ENCODE measurements around the gene PWP2. TPM values are rescaled to one million over a fixed set of nuclear protein-coding genes. Genes with fewer than 3 reads are reported as not detected.
A peak's percentile ranks its signal among the peaks of the same experiment; 100 is the strongest.
"Not testable (repeated sequence)": the region's sequence is repeated elsewhere in the genome, so short reads cannot be mapped to it uniquely, and the experiment has no call there.

Gene PWP2
- total and polyA plus RNA-seq, 2 donors = 2.2 to 12.7 TPM

DNA sequence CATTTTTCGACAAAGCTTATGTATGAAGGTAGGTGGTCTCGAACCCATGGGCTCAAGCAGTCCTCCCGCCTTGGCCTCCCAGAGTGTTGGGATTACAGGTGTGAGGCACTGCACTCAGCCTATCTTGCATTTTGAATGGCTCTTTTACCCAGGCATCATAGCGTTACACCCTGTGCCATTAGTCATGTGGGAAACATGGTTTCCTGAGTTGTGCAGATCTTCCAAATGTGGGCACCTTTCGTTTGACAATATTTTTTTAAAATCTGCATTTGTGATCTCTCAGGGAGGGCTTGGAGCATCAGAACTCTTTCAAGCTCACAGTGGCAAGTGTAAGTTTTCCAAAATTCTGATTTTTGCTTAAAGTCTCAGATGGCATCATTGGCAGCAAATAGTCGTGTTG is 8.7 kb upstream of the PWP2 start:
- not testable (repeated sequence) for H3K27ac ChIP-seq (ENCODE audit: low read depth in 1 of 2, low read length in 1 of 2); H3K4me1 ChIP-seq (ENCODE audit: control insufficient read depth in 2 of 2, insufficient read depth in 2 of 2, low read length in 2 of 2); H3K27me3 ChIP-seq (ENCODE audit: control insufficient read depth in 2 of 2, insufficient read depth in 1 of 2, low read length in 1 of 2); H3K9me3 ChIP-seq (ENCODE audit: control insufficient read depth in 2 of 2, insufficient read depth in 1 of 2, low read length in 1 of 2); H3K4me3 ChIP-seq (ENCODE audit: low read length in 2 of 2); DNase-seq (ENCODE audit: low read depth in 6 of 9, low spot score in 9 of 9)
- WGBS = no CpG with 5 or more reads among the region's 6 CpGs
- H3K36me3 ChIP-seq (ENCODE audit: control insufficient read depth in 2 of 2, insufficient read depth in 2 of 2, low read length in 1 of 2) = peaks cover 9 to 18% of the 10 kb centered on the region in 2 donors

DNA sequence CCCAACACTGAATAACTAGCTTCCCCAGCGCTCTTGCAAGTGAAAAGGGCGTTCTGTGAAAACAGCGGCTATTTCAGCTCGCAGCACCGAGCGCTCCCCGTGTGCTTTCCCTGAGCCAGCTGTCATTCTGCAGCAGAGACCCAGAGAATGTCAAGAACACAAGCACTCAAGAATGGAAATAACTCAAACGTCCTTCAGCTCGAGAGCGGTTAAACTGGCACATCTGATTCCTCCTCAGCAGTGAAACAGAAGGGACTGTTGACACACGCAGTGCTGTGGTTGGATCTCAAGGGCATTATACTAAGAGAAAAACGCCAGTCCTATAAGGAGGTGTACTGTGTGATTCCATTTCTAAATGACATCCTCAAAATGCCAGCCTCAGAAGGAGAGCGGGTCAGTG is 8.2 kb upstream of the PWP2 start:
- H3K4me3 ChIP-seq (ENCODE audit: low read length in 2 of 2); H3K27me3 ChIP-seq (ENCODE audit: control insufficient read depth in 2 of 2, insufficient read depth in 1 of 2, low read length in 1 of 2); DNase-seq (ENCODE audit: low read depth in 6 of 9, low spot score in 9 of 9); H3K27ac ChIP-seq (ENCODE audit: low read depth in 1 of 2, low read length in 1 of 2); H3K4me1 ChIP-seq (ENCODE audit: control insufficient read depth in 2 of 2, insufficient read depth in 2 of 2, low read length in 2 of 2); H3K9me3 ChIP-seq (ENCODE audit: control insufficient read depth in 2 of 2, insufficient read depth in 1 of 2, low read length in 1 of 2): not testable (repeated sequence)
- WGBS = no CpG with 5 or more reads among the region's 13 CpGs
- H3K36me3 ChIP-seq (ENCODE audit: control insufficient read depth in 2 of 2, insufficient read depth in 2 of 2, low read length in 1 of 2) = peaks cover 5 to 14% of the 10 kb centered on the region in 2 donors

DNA sequence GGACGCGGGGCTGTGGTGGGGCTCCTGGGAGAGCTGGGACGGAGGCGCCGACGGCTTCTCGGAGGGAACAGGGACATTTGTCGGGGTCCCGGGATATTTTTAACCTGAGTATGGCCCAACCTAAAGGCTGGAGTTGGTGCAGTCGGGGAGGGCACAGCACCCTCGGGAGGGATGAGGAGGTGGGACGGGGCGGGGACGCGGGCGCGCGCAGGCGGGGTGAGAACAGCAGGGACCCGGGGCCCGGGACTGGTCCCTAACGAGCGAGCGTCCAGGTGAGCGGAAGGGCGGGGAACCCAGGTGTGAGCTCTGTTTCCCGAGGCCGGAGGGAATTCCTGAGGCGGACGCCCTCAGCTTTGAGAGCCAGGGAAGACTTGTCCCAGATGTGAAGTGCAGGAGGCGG is 390 bp downstream of the PWP2 start:
- H3K4me3 ChIP-seq (ENCODE audit: low read length in 2 of 2) = peak overlapping the region in 1 of 2 donors; percentile 30
- H3K27me3 ChIP-seq (ENCODE audit: control insufficient read depth in 2 of 2, insufficient read depth in 1 of 2, low read length in 1 of 2); H3K4me1 ChIP-seq (ENCODE audit: control insufficient read depth in 2 of 2, insufficient read depth in 2 of 2, low read length in 2 of 2); H3K9me3 ChIP-seq (ENCODE audit: control insufficient read depth in 2 of 2, insufficient read depth in 1 of 2, low read length in 1 of 2); DNase-seq (ENCODE audit: low read depth in 6 of 9, low spot score in 9 of 9); H3K36me3 ChIP-seq (ENCODE audit: control insufficient read depth in 2 of 2, insufficient read depth in 2 of 2, low read length in 1 of 2); H3K27ac ChIP-seq (ENCODE audit: low read depth in 1 of 2, low read length in 1 of 2): not testable (repeated sequence)
- 0% methylated on average over 1 of the region's 31 CpGs for WGBS

DNA sequence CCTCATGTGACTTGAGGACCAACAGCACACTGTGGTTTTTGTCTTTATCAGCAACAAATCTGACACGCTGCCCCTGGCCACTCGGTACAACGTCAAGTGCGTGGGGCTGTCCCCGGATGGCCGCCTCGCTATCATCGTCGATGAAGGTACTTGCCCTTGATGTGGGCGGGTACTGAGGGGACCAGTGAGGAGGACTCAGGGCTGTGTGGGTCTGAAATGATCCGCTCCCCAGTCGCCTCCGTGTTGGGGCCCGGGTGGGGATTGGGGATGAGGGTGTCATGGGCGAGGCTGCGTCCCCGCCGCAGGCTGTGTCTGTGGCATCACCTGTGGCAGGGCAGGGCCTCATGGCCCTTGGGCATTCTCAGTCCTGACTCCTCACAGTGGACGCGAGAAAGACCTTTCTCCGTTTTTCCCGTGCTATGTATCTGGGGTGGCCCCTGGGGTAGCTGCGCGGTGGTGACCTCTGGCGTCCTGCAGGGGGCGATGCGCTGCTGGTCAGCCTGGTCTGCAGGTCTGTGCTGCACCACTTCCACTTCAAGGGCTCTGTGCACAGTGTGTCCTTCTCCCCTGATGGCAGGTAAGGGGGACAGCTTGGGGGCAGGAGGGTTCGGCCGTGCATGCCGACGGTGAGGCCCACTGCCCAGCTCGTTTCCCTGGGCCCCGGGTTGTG is 6.6 kb downstream of the PWP2 start:
- not testable (repeated sequence) for H3K27ac ChIP-seq (ENCODE audit: low read depth in 1 of 2, low read length in 1 of 2); H3K36me3 ChIP-seq (ENCODE audit: control insufficient read depth in 2 of 2, insufficient read depth in 2 of 2, low read length in 1 of 2); H3K27me3 ChIP-seq (ENCODE audit: control insufficient read depth in 2 of 2, insufficient read depth in 1 of 2, low read length in 1 of 2); H3K4me1 ChIP-seq (ENCODE audit: control insufficient read depth in 2 of 2, insufficient read depth in 2 of 2, low read length in 2 of 2); H3K9me3 ChIP-seq (ENCODE audit: control insufficient read depth in 2 of 2, insufficient read depth in 1 of 2, low read length in 1 of 2); H3K4me3 ChIP-seq (ENCODE audit: low read length in 2 of 2); DNase-seq (ENCODE audit: low read depth in 6 of 9, low spot score in 9 of 9)
- WGBS = 90% methylated on average over 5 of the region's 33 CpGs

DNA sequence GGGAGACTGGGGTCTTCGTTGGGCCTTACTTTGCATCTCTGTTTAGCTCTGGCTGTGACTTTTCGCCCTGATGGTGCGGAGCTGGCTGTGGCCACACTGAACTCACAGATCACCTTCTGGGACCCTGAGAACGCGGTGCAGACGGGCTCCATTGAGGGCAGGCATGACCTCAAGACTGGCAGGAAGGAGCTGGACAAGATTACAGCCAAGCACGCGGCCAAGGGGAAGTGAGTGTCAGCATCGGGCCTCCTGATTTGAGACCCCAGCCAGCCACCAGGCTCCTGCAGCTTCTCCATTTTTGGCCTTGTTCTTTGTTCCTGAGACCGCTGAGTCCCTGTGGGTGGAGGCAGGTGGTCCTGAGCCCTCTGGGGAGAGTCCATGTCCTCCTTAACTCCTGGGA is 14.9 kb downstream of the PWP2 start:
- not testable (repeated sequence) for H3K4me3 ChIP-seq (ENCODE audit: low read length in 2 of 2); H3K36me3 ChIP-seq (ENCODE audit: control insufficient read depth in 2 of 2, insufficient read depth in 2 of 2, low read length in 1 of 2); H3K4me1 ChIP-seq (ENCODE audit: control insufficient read depth in 2 of 2, insufficient read depth in 2 of 2, low read length in 2 of 2); H3K27me3 ChIP-seq (ENCODE audit: control insufficient read depth in 2 of 2, insufficient read depth in 1 of 2, low read length in 1 of 2); DNase-seq (ENCODE audit: low read depth in 6 of 9, low spot score in 9 of 9); H3K9me3 ChIP-seq (ENCODE audit: control insufficient read depth in 2 of 2, insufficient read depth in 1 of 2, low read length in 1 of 2); H3K27ac ChIP-seq (ENCODE audit: low read depth in 1 of 2, low read length in 1 of 2)
- no CpG with 5 or more reads among the region's 10 CpGs for WGBS

DNA sequence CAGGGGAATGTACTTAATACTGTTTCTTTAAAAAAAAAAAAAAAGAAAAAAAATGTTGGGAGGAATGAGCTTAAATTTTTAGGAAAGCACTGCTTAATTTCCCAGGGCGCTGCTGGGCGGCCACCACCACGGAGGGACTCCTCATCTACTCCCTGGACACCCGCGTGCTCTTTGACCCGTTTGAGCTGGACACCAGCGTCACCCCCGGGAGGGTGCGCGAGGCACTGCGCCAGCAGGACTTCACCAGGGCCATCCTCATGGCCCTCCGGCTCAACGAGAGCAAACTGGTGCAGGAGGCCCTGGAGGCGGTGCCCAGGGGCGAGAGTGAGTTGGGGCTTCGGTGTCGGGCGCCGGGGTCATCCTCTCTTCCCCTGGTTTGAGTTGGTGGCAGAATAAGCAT is 20.6 kb downstream of the PWP2 start:
- not testable (repeated sequence) for DNase-seq (ENCODE audit: low read depth in 6 of 9, low spot score in 9 of 9); H3K36me3 ChIP-seq (ENCODE audit: control insufficient read depth in 2 of 2, insufficient read depth in 2 of 2, low read length in 1 of 2)
- no CpG with 5 or more reads among the region's 19 CpGs for WGBS

DNA sequence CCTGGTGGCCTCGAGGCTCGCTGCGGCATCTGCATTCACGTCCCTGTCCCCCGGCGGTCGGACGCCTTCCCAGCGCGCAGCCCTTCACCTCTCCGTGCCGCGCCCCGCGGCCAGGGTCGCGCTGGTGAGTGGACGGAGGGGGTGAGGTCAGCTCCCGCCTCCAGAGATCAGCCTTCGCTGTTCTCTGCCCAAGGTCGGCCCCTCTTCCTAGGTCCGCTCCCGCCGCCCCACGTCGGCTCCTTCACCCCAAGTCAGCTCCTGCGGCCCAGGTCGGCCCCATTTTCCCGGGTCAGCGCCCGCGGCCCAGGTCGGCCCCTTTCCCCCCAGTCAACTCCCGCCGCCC is 26.5 kb downstream of the PWP2 start:
- H3K36me3 ChIP-seq (ENCODE audit: control insufficient read depth in 2 of 2, insufficient read depth in 2 of 2, low read length in 1 of 2); H3K4me1 ChIP-seq (ENCODE audit: control insufficient read depth in 2 of 2, insufficient read depth in 2 of 2, low read length in 2 of 2); DNase-seq (ENCODE audit: low read depth in 6 of 9, low spot score in 9 of 9); H3K27me3 ChIP-seq (ENCODE audit: control insufficient read depth in 2 of 2, insufficient read depth in 1 of 2, low read length in 1 of 2); H3K27ac ChIP-seq (ENCODE audit: low read depth in 1 of 2, low read length in 1 of 2); H3K9me3 ChIP-seq (ENCODE audit: control insufficient read depth in 2 of 2, insufficient read depth in 1 of 2, low read length in 1 of 2): not testable (repeated sequence)
- peak overlapping the region in 1 of 2 donors; percentile 39 for H3K4me3 ChIP-seq (ENCODE audit: low read length in 2 of 2)
- 0% methylated on average over 1 of the region's 35 CpGs for WGBS

More for the DNA sequence above, 20.6 kb downstream of the PWP2 start:
- not testable (repeated sequence) for H3K4me3 ChIP-seq (ENCODE audit: low read length in 2 of 2); H3K4me1 ChIP-seq (ENCODE audit: control insufficient read depth in 2 of 2, insufficient read depth in 2 of 2, low read length in 2 of 2); H3K27ac ChIP-seq (ENCODE audit: low read depth in 1 of 2, low read length in 1 of 2); H3K9me3 ChIP-seq (ENCODE audit: control insufficient read depth in 2 of 2, insufficient read depth in 1 of 2, low read length in 1 of 2); H3K27me3 ChIP-seq (ENCODE audit: control insufficient read depth in 2 of 2, insufficient read depth in 1 of 2, low read length in 1 of 2)

DNA sequence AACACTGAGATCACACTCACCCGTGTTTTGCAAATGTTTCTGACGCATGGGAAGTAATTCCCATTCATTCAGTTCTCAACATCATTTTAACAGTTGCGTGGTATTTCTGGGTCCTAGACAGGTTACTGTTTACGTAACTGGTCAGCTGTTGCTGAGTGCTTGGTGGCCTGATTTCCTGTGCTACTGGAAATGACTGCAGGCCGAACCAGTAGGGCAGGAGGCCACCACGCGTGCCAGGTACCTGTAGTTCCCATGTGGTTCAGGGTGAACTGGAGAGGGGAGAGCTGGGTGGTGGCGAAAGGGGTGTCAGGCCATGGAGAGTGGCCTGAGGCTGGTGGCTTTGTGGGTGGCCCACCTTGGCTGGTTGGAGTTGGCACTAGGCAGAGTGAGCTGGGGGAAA is 27.5 kb downstream of the PWP2 start:
- not testable (repeated sequence) for H3K9me3 ChIP-seq (ENCODE audit: control insufficient read depth in 2 of 2, insufficient read depth in 1 of 2, low read length in 1 of 2); H3K4me1 ChIP-seq (ENCODE audit: control insufficient read depth in 2 of 2, insufficient read depth in 2 of 2, low read length in 2 of 2); H3K27me3 ChIP-seq (ENCODE audit: control insufficient read depth in 2 of 2, insufficient read depth in 1 of 2, low read length in 1 of 2); DNase-seq (ENCODE audit: low read depth in 6 of 9, low spot score in 9 of 9); H3K36me3 ChIP-seq (ENCODE audit: control insufficient read depth in 2 of 2, insufficient read depth in 2 of 2, low read length in 1 of 2); H3K4me3 ChIP-seq (ENCODE audit: low read length in 2 of 2); H3K27ac ChIP-seq (ENCODE audit: low read depth in 1 of 2, low read length in 1 of 2)
- WGBS = no CpG with 5 or more reads among the region's 8 CpGs

DNA sequence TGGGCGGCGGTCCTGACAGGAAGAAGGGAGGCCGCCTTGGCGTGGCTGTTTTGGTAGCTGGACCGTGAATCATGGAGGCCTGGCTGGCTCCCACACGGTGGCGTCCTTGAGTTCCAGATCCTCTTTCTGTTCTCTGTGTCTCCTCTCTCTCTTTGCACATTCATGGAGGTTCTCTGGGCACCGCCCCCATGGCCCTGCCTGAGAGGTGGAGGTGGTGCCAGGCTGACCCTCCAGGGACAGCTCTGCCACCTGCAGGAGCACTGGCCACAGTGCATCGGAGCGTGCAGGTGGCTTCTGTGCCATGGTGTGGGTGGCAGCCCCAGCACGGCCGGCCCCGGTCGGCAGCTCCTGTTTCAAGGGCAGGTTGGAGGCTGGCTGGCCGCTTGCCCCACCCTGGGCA is 30.8 kb downstream of the PWP2 start:
- not testable (repeated sequence) for H3K27ac ChIP-seq (ENCODE audit: low read depth in 1 of 2, low read length in 1 of 2); H3K9me3 ChIP-seq (ENCODE audit: control insufficient read depth in 2 of 2, insufficient read depth in 1 of 2, low read length in 1 of 2); H3K27me3 ChIP-seq (ENCODE audit: control insufficient read depth in 2 of 2, insufficient read depth in 1 of 2, low read length in 1 of 2); H3K36me3 ChIP-seq (ENCODE audit: control insufficient read depth in 2 of 2, insufficient read depth in 2 of 2, low read length in 1 of 2); H3K4me3 ChIP-seq (ENCODE audit: low read length in 2 of 2); H3K4me1 ChIP-seq (ENCODE audit: control insufficient read depth in 2 of 2, insufficient read depth in 2 of 2, low read length in 2 of 2); DNase-seq (ENCODE audit: low read depth in 6 of 9, low spot score in 9 of 9)
- WGBS = no CpG with 5 or more reads among the region's 15 CpGs

Data from thymus (tissue), 11 donors.